DMS79 treated with DMSO at 0.1 percent for 48 hours (cell line): Measurements from ENCODE around the gene GALE.
"Not testable (repeated sequence)": the region's sequence is repeated elsewhere in the genome, so short reads cannot be mapped to it uniquely, and the experiment has no call there.

ENCODE experiments used
- DNase-seq: peaks from one replicate; lab custom pipeline; 2025; lab: John Stamatoyannopoulos, UW

GALE gene

DNA sequence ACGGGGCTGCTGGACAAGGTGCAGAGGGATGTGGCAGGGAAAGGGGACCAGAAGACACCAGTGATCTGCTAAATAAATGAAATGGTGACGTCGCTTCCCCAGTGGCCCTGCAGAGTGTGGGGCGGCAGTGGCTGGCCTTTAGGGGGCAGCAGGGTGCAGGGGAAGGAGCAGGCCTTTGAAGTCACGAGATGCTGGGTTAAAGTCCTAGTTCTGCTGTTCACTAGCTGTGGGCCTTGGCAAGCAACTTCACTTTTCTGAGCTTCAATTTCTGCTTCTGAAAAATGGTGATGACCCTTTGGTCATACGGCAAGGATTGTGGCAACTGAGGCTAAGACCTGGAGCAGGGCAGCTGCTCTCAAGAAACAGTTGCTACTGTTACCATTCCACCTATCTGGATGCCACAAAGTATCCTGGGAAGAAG is 9.2 kb upstream of the GALE start:
- peak; percentile 27 for DNase-seq

DNA sequence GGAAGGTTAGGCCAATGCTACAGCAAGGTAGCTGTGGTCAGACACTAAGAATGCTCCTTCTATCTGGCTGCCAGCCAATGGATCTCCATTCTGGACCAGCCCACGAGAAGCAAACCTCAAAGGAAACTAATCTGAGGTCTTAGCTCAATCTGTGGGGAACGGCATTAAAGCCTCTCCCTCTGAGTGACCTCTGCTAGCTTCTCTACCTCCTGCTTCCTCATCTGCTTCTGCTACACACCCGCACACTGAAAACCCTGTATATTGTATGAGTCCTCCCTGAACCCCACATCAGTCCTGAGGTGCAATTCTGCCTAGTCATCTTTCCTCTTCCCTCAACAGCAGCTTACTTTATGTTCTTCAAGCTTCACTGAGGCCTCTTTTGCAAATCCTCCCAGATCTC is 6.9 kb upstream of the GALE start:
- DNase-seq, result no peak

DNA sequence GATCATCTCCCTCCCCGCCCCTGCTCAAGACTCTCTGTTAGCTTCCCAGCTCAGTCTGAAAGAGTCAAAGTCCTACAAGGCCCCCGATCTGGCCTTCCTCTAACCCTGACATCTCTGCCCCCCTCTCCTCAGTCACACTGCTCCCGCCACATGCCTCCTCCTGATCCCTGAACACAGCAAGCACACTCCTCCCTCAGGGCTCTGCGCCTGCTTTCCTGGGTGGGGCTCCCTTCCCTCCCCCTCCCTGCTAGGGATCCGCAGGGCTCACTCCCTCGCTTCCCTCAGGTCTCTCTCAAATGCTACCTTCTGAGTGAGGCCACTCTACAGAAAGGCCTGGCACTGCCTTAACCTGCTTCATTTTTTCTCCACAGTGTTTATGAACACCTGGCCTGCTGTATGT is 5.7 kb upstream of the GALE start:
- DNase-seq, result no peak

DNA sequence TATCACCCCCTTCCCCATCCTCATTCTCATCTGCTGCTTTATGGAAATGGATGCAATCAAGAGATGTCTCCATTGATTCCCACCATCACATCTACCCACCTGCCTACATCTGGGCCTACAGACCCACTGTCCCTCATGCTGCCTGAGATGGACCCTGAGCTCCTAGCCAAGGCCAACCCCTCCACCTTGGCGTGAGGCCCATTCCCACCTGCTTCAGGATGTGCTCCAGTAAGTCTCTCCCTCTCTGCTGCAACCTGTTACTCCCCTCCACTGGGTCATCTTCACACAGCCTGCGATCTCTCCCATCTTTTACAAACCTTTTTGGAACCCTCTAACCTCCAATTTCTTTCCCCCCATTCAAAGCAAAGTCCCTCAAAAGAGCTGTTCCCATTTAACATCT is 4.5 kb upstream of the GALE start:
- no peak for DNase-seq

DNA sequence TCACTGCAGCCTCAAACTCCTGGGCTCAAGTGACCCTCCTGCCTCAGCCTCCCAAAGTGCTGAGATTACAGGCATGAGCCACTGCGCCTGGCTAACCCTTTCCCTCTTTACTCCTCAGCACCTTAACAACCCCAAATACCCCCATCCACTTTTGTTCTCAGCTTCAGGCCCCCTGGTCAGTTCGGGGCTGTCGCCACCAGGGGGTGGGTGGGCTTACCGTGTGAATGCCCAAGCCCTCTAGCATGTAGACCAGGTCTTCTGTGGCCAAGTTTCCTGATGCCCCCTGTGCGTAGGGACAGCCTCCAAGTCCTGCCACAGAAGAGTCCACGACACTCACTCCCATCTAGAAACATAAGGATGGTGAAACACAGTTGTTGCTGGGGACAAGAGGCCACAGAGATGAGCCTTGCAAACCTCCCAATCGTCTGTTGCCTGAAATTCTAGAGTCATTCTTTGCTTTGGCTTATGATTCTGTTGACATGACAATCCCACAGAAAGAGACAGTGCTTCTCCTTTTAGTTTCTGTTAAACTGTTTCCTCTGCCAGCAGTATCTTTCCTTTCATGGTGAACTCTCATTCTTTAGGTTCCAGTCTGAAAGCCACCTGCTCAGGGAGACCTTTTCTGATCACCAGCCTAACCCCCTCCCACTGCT is 3.8 kb upstream of the GALE start:
- no peak for DNase-seq

DNA sequence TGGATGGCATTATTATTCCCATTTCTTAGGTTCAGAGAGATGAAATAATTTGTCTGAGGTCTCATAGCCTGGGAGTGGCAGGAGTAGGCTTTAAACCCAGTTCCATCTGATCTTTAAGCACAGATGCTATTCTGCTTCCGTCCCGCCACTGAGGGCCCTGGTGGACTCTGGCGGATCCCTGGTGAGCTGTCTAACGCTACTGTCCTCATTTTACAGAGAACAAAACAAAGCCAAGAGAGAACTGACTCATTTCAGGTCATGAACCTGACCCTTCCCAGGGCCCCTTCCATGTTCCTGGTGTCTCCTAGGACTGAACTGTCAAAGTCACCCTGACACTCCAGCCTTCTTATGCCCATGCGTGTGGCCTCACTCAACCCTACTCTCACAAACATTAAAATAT is 3.1 kb upstream of the GALE start:
- DNase-seq, result no peak

DNA sequence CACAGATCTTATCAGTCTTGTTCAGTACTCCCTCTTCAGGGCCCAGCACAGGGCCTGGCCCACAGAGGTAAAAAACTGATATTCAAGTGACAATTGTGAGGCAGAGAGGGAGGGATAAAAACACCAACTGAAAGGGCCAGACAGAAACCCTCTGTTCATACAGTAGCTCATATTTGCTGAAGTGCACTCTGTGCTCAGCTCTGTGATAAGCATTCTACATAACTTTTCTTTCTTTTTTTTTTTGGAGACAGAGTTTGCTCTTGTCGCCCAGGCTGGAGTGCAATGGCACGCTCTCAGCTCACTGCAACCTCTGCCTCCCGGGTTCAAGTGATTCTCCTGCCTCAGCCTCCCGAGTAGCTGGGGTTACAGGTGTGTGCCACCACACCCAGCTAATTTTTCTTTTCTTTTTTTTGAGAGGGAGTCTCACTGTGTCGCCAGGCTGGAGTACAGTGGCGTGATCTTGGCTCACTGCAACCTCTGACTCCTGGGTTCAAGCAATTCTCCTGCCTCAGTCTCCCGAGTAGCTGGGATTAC is 2.3 kb upstream of the GALE start:
- not testable (repeated sequence) for DNase-seq

DNA sequence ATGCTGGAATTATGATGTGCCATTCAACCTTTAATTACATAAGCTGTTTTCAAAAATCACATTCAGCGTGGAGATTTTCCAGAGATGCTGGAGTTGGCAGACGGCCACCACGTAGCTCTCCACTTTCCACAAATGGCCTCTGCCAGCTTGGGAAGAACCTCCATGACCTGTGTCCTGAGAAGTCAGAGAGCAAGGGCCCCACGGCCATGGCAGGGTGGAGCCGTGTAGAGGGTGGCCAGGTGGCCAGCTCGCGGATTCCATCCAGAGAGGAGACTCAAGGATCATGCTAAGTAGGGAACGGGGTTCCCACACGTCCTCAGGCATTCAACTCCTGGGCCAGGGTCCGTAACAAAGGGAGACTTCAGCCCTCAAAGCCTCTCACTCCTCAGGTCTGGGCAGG is 1.3 kb upstream of the GALE start:
- DNase-seq, result no peak

DNA sequence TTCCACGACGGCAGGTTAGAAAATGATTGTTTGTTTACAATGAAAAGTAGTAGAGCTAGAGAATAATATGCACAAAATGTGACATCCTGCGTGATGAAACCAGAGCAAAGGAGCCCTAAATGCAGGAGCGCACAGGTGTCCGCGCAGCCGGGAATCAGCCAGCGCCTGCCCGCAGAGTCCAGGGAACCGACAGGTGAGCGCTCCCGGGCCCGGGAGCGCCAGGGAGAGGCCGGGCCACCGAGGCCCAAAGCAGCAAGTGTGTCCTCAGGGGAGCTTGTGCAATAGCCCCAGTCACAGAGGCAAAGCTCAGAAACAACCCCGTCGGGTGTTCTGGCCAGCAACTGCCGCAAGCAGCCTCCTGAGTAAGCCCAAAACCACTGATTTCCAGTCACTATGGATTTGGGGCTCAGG is 789 bp upstream of the GALE start:
- peak; percentile 34 for DNase-seq

DNA sequence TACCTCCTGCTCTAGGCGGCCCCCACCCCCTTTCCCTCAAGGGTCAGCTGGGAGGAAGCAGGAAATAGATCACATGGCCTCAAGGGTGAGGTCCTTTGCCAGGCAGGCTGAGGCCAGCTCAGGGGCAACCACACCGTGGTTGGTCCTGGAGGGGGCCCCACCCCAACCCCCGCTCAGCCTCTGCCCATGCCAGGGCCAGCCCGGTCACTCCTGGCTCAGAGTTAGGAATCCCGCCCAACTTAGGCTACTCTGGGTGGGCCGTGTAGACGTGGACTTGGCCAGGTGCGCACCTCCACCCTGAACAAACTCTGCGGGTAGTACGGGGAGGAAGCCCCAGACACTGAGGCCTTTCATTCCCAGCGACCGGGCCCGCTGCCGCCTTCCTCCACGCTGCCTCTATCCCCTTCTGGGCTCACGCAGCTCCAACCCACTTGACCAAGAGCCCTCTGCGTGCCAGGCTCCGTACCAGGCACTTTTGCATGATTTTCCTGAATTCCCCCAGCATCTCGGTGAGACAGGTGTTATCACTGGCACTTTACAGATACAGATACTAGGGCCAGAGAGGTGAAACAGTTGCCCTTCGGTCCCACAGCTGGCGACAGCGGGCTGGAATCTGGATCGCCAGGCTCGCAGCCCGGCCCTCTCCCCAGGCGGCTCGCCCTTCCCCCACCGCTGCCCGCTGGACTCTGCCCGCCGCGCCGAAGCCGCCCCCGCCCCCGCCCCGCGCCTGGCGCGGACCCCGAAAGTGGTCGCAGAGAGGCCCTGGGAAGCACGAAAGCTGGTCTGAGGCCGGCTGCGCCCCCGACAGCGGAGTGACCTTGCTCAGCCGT is 769 bp downstream of the GALE start:
- no peak for DNase-seq

DNA sequence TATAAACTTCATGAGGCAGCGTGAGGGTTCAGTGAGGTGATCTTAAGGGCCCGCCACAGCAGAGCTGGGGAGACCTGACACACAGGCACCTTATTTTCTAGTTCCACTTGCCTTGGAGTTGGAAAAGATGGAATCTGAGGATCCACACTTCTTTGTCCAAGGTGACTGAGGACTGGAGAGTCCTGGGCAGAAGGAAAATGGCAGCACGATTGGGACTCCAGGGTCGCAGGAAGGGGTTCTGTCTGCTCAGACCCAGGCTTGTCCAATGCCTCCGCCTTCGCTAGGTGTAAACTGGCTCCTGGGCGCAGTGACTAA is 1.3 kb downstream of the GALE start:
- DNase-seq, result no peak

DNA sequence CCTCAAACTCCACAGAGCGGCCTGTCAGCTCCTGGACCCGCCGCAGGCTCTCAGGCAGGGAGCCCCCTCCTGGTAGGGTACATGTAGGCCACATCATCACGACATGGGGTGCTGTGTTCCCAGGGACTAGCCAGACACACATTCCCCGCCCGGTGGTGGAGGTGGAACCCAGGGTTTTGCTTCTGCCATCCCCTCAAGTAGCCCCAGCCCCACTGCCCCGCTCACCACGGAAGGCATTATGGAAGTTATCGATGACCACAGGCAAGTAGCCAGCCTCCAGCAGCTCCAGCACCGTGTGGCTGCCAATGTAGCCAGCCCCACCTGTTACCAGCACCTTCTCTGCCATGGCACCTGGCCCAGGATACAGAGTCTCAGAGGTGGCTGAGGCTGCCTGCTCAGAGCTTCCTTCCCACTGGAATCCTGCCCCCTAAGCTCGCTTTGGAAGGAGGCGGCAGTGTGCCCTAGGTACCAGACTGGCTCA is 1.9 kb downstream of the GALE start:
- DNase-seq, result no peak

DNA sequence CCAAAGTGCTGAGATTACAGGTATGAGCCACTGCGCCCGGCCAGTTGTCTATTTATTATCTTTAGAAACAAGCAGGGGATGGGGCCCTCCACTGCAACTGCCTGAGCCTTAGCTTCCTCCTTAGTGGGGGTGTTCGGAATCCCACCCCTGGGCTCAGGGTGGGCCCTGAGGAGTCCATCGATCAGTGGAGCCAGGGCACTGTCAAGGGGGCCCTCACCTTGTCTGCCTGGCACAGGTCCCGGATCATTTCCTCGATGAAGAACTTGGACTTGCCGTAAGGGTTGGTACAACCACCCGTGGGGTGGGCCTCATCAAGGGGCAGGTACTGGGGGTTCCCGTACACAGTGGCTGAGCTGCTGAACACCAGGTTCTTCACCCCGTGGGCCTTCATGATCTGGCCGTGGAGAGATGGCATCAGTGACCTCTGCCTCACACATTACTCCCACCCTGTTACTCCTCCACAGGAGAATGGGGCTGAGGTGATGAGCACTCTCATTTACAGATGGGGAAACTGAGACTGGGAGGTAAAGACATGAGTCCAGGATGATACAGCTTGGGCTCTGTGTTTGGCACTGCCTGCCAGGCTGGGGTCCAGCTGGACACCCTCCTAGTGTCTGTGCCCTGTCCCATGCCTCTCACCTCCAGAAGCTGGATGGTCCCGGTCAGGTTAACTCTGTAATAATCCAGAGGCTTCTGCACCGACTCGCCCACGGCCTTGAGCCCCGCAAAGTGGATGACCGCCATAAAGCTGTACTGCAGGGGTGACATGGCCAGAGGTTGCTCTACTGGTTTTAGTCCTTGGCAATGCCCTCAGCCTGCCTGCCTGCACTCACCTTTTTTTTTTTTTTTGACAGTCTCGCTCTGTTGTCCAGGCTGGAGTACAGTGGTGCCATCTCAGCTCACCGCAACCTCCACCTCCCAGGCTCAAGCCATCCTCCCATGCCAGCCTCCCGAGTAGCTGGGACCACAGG is 2.8 kb downstream of the GALE start:
- DNase-seq, result no peak

DNA sequence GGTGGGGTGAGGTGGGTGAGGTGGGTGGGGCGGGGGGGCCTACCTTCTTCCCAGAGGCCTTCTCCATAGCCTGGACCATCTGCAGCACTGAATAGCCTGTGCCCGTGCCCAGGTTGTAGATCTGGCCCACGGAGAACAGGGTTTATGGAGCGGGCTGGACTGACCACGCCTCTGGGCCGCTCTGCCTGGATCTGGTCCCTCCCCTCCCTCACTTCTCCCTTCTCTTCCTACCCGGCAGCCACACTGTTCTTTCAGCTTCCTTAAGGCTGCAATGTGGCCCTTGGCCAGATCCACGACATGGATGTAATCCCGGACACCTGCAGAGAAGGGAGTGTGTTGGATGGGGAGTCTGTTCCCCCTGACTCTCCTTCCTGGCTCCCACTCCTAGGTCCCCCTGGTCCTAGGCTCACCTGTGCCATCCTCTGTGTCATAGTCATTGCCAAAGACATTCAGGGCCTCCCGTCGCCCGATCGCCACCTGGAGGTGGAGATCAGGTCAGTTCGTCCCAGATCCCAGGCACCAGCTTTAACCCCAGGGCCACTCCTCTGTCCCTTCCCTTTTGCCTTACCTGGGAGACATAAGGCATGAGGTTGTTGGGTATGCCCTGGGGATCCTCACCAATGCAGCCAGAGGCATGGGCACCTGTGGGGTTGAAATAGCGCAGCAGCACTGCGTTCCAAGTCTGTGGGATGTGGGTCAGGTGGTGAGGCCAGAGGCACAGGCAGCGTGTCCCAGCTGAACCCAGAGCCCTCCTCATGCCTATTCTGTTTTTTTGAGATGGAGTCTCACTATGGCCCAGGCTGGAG is 3.9 kb downstream of the GALE start:
- DNase-seq, result no peak

DNA sequence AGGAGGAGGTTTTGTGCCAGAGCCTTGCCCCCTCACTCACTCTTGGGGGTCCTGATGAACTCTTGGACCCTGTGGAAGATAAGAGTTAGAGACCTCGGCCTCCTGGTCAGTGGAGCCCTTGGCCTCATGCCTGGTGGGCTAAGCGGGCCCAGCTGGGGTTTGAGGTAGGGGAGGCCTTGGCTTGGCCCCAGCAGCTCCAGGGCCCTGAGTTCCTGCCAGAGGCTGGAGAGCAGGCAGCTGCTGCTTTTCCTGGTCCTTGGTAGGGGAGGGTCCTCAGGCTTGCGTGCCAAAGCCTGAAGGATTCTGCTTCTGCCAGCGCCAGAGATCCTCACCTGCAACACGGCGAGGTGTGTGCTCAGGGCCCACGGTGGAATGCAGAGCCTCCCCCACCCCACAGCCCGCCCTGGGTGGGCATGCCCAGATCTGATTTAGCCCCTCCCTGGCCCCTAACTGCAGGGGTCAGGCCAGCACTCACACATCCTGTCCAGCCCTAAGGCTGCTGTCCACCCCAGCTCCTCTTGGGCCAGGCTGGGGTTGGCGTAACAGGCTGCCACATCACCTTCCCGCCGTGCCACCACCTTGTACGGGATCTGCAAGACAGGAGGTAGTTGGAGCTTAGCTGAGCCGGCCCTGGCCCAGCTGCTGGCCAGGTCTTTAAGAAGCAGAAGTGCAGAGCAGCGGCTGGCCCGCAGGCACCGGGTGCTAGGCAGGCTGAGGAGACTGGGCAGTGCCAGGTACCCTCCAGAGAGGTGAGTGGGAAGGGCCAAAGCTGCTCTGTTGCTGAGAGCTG is 4.7 kb downstream of the GALE start:
- DNase-seq, result no peak

DNA sequence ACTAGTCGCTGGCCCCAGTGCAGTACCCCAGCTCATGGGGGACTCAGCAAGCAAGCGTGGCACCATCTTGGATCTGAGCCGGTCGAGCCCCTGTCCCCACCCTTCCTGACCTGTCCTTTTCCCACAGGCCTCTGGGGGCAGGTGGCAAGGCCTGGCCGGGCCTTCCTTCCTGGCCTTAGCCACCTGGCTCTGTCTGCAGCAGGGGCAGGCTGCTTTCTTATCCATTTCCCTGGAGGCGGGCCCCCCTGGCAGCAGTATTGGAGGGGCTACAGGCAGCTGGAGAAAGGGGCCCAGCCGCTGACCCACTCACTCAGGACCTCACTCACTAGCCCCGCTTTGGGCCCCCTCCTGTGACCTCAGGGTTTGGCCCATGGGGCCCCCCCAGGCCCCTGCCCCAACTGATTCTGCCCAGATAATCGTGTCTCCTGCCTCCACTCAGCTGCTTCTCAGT is 5.8 kb downstream of the GALE start:
- not testable (repeated sequence) for DNase-seq

DNA sequence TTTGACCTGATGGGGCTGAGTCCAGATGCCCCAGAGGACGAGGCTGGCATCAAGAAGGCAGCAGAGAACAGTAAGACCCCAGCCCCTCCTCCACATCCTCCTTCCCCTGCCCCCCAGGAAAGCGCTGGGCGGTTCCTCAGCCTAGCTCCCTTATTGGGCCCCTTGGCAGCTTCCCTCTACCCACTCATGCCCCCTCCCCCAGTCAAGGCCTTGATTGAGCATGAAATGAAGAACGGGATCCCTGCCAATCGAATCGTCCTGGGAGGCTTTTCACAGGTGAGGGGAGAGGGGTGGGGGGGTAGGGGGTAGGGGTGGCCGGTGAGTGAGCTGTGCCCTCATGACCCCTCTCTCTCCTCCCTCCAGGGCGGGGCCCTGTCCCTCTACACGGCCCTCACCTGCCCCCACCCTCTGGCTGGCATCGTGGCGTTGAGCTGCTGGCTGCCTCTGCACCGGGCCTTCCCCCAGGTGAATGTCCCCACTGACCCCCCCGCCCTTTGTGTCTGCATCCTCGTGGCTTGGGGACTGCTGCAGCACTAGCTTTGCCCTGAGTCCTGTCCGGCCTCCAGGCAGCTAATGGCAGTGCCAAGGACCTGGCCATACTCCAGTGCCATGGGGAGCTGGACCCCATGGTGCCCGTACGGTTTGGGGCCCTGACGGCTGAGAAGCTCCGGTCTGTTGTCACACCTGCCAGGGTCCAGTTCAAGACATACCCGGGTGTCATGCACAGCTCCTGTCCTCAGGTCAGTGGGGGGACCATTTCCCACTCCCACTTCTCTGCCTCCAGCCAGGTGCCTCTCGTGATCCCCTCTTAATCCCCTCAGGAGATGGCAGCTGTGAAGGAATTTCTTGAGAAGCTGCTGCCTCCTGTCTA is 6.5 kb downstream of the GALE start:
- no peak for DNase-seq

DNA sequence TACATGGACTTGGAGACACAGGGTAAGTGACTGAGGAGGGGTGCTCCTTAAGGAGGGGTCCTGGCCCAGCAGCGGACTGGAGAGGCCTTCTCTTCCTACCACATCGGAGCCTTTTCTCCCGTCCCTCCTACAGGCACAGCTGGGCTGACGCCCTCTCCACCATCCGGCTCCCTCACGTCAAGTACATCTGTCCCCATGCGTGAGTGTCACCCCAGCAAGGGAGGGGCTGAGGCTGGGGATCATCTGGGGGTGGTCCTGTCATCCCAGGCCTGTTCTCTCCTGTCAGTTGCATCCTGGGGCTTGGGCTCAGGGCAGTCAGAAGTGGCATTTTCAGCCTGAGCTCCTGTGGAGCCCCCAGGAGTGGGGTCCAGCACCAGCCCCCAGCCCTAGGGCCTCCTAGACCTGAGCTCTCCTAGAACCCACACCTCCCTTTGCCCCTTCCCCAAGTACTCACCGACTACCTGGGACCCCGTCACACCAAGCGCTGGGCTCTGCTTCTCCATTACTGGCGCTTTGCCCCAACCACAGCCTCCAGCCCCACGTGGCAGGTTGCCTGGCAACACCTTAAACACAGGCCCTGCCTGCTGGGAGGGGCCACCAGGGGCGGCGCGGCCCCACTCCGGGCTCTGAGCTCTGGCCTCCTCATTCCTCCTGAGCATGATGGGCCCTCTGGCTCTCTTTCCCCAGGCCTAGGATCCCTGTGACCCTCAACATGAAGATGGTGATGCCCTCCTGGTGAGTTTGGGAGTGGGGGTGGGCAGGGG is 7.4 kb downstream of the GALE start:
- no peak for DNase-seq
